HG02970 (cell line): ENCODE results near the gene NAT16.
"Not testable (repeated sequence)": the region's sequence is repeated elsewhere in the genome, so short reads cannot be mapped to it uniquely, and the experiment has no call there.

Experiments used
- ATAC-seq: cut with Tn5 transposase; IDR thresholded peaks from one replicate; pipeline ENCODE4 v1.9.1; 2021; ENCODE audit warnings: mild to moderate bottlenecking, moderate library complexity, moderate number of reproducible peaks; ENCODE audit not compliant: unreplicated experiment, low FRiP score

NAT16 gene

DNA sequence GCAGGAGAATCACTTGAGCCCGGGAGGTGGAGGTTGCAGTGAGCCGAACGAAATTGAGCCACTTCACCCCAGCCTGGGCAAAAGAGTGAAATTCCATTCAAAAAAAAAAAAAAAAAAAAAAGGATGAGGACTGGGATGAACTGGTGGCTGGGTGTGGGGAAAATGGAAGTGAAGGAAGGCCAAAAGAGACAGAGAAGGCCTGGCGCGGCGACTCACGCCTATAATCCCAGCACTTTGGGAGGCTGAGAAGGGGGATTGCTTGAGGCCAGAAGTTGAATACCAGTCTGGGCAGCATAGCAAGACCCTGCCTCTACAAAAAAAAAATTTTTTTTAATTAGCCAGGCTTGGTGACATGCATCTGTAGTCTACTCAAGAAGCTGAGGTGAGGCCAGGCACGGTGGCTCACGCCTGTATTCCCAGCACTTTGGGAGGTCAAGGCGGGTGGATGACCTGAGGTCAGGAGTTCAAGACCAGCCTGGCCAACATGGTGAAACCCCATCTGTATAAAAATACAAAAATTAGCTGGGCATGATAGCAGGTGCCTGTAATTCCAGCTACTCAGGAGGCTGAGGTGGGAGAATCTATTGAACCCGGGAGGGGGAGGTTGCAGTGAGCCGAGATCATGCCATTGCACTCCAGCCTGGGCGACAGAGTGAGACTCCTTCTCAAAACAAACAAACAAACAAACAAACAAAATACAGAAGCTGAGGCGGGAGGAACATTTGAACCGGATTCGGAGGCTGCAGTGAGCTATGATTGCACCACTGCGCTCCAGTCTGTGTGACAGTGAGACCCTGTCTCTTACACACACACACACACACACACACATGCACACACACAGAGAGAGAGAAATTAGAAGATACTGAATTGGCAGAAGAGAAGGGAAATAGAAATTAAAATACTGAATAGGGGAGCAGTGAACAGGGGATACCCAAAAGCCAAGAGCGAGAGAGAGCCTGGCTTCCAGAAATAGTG, 47.2 kb downstream of the NAT16 start:
- ATAC-seq: not testable (repeated sequence)

GRCh38 chr7:101129603-101130117, 50.4 kb downstream of the NAT16 start:
- ATAC-seq: no peak

- ATAC-seq: no peak
These were observed 51.9 kb downstream of the NAT16 start for GRCh38 chr7:101128040-101128834.

GRCh38 chr7:101127460-101128039, 52.5 kb downstream of the NAT16 start:
- no peak for ATAC-seq

DNA sequence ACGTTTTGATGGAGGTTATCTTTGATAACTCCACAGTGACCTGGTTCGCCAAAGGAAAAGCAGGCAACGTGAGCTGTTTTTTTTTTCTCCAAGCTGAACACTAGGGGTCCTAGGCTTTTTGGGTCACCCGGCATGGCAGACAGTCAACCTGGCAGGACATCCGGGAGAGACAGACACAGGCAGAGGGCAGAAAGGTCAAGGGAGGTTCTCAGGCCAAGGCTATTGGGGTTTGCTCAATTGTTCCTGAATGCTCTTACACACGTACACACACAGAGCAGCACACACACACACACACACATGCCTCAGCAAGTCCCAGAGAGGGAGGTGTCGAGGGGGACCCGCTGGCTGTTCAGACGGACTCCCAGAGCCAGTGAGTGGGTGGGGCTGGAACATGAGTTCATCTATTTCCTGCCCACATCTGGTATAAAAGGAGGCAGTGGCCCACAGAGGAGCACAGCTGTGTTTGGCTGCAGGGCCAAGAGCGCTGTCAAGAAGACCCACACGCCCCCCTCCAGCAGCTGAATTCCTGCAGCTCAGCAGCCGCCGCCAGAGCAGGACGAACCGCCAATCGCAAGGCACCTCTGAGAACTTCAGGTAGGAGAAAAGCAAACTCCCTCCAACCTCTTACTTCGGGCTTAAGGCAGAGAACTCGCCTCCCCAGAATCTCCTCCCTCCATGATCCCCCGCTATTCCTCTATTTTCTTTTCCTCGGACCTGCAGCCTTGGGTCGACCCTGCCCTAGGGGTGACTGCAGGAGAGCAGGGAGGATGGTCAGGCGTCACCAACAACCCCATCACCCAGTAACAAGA, 53.2 kb downstream of the NAT16 start, which contains the start of gene SERPINE1:
Gene SERPINE1 (plus strand): TSS at position 454 of the 809 bp plus-strand sequence. CDS start 1,290 bp downstream, outside the sequence.
- ATAC-seq: peak; percentile 35

- peak; percentile 58 for ATAC-seq
These were observed 54.0 kb downstream of the NAT16 start for GRCh38 chr7:101125989-101126650.

DNA sequence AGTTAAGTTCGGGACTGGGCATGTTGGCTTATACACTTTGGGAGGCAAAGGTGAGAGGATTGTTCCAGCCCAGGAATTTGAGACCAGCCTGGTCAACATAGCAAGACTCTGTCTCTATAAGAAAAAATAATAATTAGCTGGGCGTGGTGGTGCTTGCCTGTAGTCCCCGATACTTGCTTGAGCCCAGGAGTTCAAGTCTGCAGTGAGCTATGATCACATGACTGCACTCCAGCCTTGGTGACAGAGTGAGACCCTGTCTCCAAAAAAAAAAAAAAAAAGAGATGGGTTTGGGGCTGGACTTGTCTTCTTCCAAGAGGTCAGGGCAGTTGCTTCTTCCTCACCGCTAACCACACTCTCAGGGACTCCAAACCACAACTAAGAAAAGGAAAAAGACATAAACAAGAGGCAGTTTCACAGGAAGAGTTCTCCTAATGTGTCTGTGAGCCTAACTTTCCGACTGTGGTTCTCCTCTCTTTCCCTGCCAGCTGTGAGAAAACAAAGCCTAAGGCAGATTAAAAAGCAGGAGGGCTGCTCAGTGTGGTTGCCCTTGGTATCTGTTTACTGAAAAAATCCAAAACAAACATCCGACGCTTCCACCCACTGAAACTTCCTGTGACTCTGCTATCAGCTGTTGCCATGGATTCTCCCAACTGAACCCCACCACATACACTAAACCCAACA, 55.6 kb downstream of the NAT16 start:
- no peak for ATAC-seq

DNA sequence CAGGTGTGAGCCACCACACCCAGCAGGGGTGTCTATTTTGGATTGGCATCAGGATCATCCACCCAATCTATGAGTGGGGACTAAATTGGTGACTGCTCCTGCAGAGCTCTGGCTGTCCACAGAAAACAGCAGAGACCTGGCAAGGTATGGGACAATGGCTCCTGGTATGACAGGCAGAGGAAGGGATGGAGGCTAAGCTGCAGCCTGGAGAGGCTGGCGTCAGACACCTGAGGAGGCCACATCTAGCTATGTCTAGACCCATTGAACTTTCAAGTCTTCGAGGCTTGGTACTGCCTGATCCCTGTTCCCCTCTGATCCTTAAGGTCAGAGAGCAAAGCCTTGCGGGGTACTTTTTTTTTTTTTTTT, 56.4 kb downstream of the NAT16 start:
- ATAC-seq: no peak

DNA sequence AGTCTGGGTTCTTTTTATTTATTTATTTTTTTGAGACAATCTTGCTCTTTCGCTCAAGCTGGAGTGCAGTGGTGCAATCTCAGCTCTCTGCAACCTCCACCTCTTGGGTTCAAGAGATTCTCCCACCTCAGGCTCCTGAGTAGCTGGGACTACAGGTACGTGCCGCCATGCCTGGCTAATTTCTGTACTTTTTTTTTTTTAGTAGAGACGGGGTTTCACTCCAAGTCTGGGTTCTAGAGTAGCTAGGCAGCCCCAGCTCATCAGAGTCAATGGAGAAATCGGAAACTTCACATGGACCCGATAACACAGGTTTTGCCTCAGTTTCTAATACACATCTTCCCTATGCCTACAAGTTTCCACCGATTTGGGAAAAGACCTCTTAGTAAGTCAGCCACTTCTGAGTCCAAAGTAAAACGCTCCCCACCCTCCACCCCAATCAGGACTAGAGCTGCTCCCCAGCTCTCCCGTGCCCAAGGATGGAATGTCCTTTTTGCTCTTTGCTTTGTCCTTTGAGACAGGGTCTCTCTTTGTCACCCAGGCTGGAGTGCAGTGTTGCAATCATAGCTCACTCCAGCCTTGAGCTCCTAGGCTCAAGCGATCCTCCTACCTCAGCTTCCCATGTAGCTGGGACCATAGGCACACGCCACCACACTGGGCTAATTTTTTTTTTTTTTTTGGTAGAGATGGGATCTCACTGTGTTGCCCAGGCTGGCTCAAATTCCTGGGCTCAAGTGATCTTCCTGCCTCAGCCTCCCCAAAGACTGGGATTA, 57.0 kb downstream of the NAT16 start:
- no peak for ATAC-seq

- ATAC-seq: no peak
These were observed 57.8 kb downstream of the NAT16 start for GRCh38 chr7:101121991-101122932.

DNA sequence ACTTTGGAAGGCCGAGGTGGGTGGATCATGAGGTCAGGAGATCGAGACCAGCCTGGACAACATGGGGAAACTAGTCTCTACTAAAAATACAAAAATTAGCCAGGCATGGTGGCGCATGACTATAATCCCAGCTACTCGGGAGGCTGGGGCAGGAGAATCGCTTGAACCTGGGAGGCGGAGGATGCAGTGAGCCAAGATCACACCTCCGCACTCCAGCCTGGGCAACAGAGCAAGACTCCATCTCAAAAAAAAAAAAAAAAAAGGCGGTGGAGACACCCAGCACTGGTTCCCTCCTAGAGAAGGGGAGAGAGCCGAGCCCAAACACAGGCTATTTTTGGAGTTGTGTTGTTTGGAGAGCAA, 58.5 kb downstream of the NAT16 start:
- not testable (repeated sequence) for ATAC-seq
